Measurements from ENCODE around the gene DCAF6.

DNA sequence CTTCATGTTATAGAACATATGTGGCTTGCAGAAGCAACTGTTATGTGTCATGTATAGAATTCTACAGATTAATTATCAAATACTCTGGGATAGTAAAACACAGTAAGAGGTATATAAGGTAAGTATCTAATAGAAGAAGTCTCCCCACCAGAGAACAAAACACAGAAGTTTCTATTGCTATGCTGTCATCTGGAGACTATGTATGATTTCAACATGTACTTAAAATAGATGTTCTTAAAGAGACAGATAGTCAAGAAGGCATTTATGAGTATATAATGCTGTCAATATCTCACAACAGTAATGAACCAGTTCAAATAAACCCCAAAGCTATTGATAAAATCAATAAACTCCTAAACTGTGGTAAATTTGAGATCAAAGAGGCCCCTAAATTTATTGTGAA lies 14.5 kb upstream of the DCAF6 start:
- TF ChIP-seq CTCF (IDR thresholded peaks at IDR 0.05; ENCODE audit: borderline replicate concordance, extremely low read depth, low read length, poor library complexity, severe bottlenecking) (no peak), EZH2 (IDR thresholded peaks at IDR 0.05; ENCODE audit: borderline replicate concordance, low read depth, low read length, severe bottlenecking) (no peak)
